Hepatocyte (in vitro differentiated cells): Measurements from ENCODE around the gene ABHD8. TPM values are rescaled to one million over a fixed set of nuclear protein-coding genes. Genes with fewer than 3 reads are reported as not detected.

Experiments
- DNase-seq: peaks from one replicate; pipeline ENCODE4 v3.0.0-alpha.2; 2016; ENCODE audit warnings: low spot score
- H2AFZ ChIP-seq: fragments of 200-600 bp; sonication (generic); 2 replicates; pipeline ENCODE4 v1.6.0; 2016; ENCODE audit warnings: antibody characterized with exemption, mild to moderate bottlenecking
- H3K27ac ChIP-seq: fragments of 200-600 bp; sonication (generic); 2 replicates; pipeline ENCODE4 v1.5.1; 2016; ENCODE audit warnings: mild to moderate bottlenecking
- H3K27me3 ChIP-seq: fragments of 200-600 bp; sonication (generic); 2 replicates; pipeline ENCODE4 v1.6.1; 2016
- H3K36me3 ChIP-seq: fragments of 200-600 bp; sonication (generic); replicated peaks from 2 replicates; pipeline ENCODE4 v1.5.1; 2016; ENCODE audit warnings: low read depth; ENCODE audit not compliant: insufficient read depth
- H3K4me1 ChIP-seq: fragments of 200-600 bp; sonication (generic); 2 replicates; pipeline ENCODE4 v1.5.1; 2016; ENCODE audit warnings: mild to moderate bottlenecking, moderate library complexity; ENCODE audit not compliant: insufficient read depth
- H3K4me2 ChIP-seq: fragments of 200-600 bp; sonication (generic); 2 replicates; pipeline ENCODE4 v1.6.0; 2016
- H3K4me3 ChIP-seq: fragments of 200-600 bp; sonication (generic); 2 replicates; pipeline ENCODE4 v1.5.1; 2016; ENCODE audit warnings: mild to moderate bottlenecking
- H3K79me2 ChIP-seq: fragments of 200-600 bp; sonication (generic); 2 replicates; pipeline ENCODE4 v1.6.0; 2017; ENCODE audit warnings: mild to moderate bottlenecking
- H3K9me2 ChIP-seq: fragments of 200-600 bp; sonication (generic); replicated peaks from 2 replicates; pipeline ENCODE4 v1.6.0; 2017; ENCODE audit warnings: mild to moderate bottlenecking; ENCODE audit not compliant: insufficient read depth
- H3K9me3 ChIP-seq: fragments of 200-600 bp; sonication (generic); 2 replicates; pipeline ENCODE4 v1.5.1; 2016; ENCODE audit warnings: low read depth, mild to moderate bottlenecking
- H4K20me1 ChIP-seq: fragments of 200-600 bp; sonication (generic); 2 replicates; pipeline ENCODE4 v1.6.0; 2016; ENCODE audit warnings: mild to moderate bottlenecking; ENCODE audit not compliant: insufficient read depth, poor library complexity, severe bottlenecking
- CTCF ChIP-seq: fragments of 200-600 bp; sonication (generic); IDR thresholded peaks from 2 replicates; pipeline ENCODE4 v1.5.1; 2016; ENCODE audit warnings: antibody characterized with exemption, mild to moderate bottlenecking; ENCODE audit not compliant: poor library complexity
- EZH2 ChIP-seq: fragments of 200-600 bp; sonication (generic); IDR thresholded peaks from 2 replicates; pipeline ENCODE4 v1.6.1; 2016; ENCODE audit warnings: antibody characterized with exemption, mild to moderate bottlenecking, borderline replicate concordance
- EZH2phosphoT487 ChIP-seq: fragments of 200-600 bp; sonication (generic); IDR thresholded peaks from one replicate; pipeline ENCODE4 v1.6.1; 2018; ENCODE audit warnings: antibody characterized with exemption, mild to moderate bottlenecking, low read depth, moderate library complexity; ENCODE audit not compliant: unreplicated experiment, severe bottlenecking
- WGBS: methylation state at CpG from one replicate; pipeline ENCODE4 v1.1.6; 2016; ENCODE audit warnings: low lambda C conversion rate; ENCODE audit errors: missing lambda C conversion rate; 5-methylcytosine and 5-hydroxymethylcytosine counted together
- polyA plus RNA-seq: library from polyadenylated mRNA; unstranded; fragments of >200 nt; fragmentation: Nextera tagmentation; extraction: Ambion mirVana; gene quantifications from 2 replicates; pipeline ENCODE4 v1.2.1, GENCODE V29; 2016
- total RNA-seq: library from RNA; depleted of rRNA; stranded (reverse); fragments of >200 nt; gene quantifications from 2 replicates; pipeline ENCODE4 v1.2.3, GENCODE V29; 2014

ABHD8 gene
- total and polyA plus RNA-seq, 2 experiments from 2014 or later = 12.9 to 17.6 TPM

GRCh38 chr19:17294051-17294891, 9.0 kb downstream of the ABHD8 start:
- Histone ChIP-seq H3K4me3 (no peak overlapping the region), H3K27me3 (no peaks in the 10 kb centered on the region), H3K4me2 (no peak overlapping the region), H2AFZ (no peak overlapping the region), H3K79me2 (peaks cover 3% of the 10 kb centered on the region), H4K20me1 (no peaks in the 10 kb centered on the region), H3K9me2 (no peaks in the 10 kb centered on the region), H3K4me1 (peaks cover 3% of the 10 kb centered on the region), H3K9me3 (no peaks in the 10 kb centered on the region), H3K27ac (no peak overlapping the region), H3K36me3 (no peaks in the 10 kb centered on the region)
- WGBS = 94% methylated on average over 44 of the region's 48 CpGs
- no peak for DNase-seq
- TF ChIP-seq EZH2phosphoT487 = no peak
- TF ChIP-seq EZH2 = no peak
- no peak for TF ChIP-seq CTCF

GRCh38 chr19:17293605-17294004, 9.6 kb downstream of the ABHD8 start:
- DNase-seq = no peak
- Histone ChIP-seq H3K27ac (no peak overlapping the region), H3K36me3 (no peaks in the 10 kb centered on the region), H3K27me3 (no peaks in the 10 kb centered on the region), H2AFZ (no peak overlapping the region), H3K4me2 (no peak overlapping the region), H4K20me1 (no peaks in the 10 kb centered on the region), H3K79me2 (peaks cover 3% of the 10 kb centered on the region), H3K4me1 (peaks cover 3% of the 10 kb centered on the region), H3K9me3 (no peaks in the 10 kb centered on the region), H3K9me2 (no peaks in the 10 kb centered on the region), H3K4me3 (no peak overlapping the region)
- TF ChIP-seq EZH2phosphoT487 (no peak), EZH2 (no peak)
- WGBS = 92% methylated on average over 14 of the region's 14 CpGs

GRCh38 chr19:17292301-17293074, 10.7 kb downstream of the ABHD8 start:
- 2% methylated on average over 27 of the region's 46 CpGs for WGBS
- H3K36me3 ChIP-seq = no peaks in the 10 kb centered on the region
- no peaks in the 10 kb centered on the region for H4K20me1 ChIP-seq
- peaks cover 3% of the 10 kb centered on the region for H3K4me1 ChIP-seq
- H3K4me3 ChIP-seq = peak overlapping the region; percentile 55
- H3K27me3 ChIP-seq = no peaks in the 10 kb centered on the region
- DNase-seq = peak; percentile 89
- H3K4me2 ChIP-seq = peak overlapping the region; percentile 93
- no peaks in the 10 kb centered on the region for H3K79me2 ChIP-seq
- TF ChIP-seq EZH2phosphoT487 = no peak
- TF ChIP-seq CTCF = peak; percentile 63
- H3K27ac ChIP-seq = peak overlapping the region; percentile 77
- no peaks in the 10 kb centered on the region for H3K9me2 ChIP-seq
- peak overlapping the region; percentile 96 for H2AFZ ChIP-seq
- no peaks in the 10 kb centered on the region for H3K9me3 ChIP-seq

- Histone ChIP-seq H3K9me3 (no peaks in the 10 kb centered on the region), H2AFZ (no peak overlapping the region), H3K27ac (no peak overlapping the region), H3K4me1 (peaks cover 3% of the 10 kb centered on the region), H3K4me3 (no peak overlapping the region), H3K4me2 (peak overlapping the region; percentile 77), H4K20me1 (no peaks in the 10 kb centered on the region), H3K79me2 (no peaks in the 10 kb centered on the region), H3K9me2 (no peaks in the 10 kb centered on the region), H3K36me3 (no peaks in the 10 kb centered on the region), H3K27me3 (no peaks in the 10 kb centered on the region)
- DNase-seq = peak; percentile 76
- 16% methylated on average over 21 of the region's 22 CpGs for WGBS
- TF ChIP-seq CTCF = no peak
- TF ChIP-seq EZH2phosphoT487 = no peak
- TF ChIP-seq EZH2 = no peak
Measured at GRCh38 chr19:17289489-17289888, 13.7 kb downstream of the ABHD8 start.
